Measurements from ENCODE around the gene VMP1.

DNA sequence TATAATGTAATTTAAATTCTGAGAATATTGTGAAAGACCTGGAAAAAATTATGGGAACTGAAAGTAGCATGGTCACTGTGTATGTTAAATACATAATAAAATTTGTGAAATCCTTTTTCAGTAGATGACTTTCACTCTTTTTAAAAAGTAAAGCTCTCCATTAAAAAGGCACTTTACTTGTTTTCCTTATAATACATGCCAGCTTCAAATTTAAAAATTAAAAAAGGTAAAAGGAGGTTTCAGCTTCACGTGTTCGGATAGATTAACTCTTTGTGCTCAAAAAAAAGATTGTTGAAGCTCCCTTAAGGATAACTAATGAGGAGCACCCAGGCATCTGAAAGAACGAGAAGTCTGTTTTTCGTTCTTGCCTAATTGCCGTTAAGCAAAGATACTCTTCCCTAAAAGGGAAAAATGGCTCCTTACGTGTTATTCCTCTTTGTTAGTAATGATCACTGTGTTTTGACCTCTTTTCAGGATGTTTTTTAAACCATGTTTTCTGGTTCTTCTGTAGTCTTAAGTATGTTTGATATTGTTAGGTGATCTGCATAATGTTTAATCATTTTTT is 97.5 kb downstream of the VMP1 start:
- TF ChIP-seq, protein P1, sequence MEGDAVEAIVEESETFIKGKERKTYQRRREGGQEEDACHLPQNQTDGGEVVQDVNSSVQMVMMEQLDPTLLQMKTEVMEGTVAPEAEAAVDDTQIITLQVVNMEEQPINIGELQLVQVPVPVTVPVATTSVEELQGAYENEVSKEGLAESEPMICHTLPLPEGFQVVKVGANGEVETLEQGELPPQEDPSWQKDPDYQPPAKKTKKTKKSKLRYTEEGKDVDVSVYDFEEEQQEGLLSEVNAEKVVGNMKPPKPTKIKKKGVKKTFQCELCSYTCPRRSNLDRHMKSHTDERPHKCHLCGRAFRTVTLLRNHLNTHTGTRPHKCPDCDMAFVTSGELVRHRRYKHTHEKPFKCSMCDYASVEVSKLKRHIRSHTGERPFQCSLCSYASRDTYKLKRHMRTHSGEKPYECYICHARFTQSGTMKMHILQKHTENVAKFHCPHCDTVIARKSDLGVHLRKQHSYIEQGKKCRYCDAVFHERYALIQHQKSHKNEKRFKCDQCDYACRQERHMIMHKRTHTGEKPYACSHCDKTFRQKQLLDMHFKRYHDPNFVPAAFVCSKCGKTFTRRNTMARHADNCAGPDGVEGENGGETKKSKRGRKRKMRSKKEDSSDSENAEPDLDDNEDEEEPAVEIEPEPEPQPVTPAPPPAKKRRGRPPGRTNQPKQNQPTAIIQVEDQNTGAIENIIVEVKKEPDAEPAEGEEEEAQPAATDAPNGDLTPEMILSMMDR (conservative IDR thresholded peaks at IDR 0.05; ENCODE audit: low read depth, low read length) = no peak
- TF ChIP-seq CEBPB (IDR thresholded peaks at IDR 0.05; ENCODE audit: low read depth, low read length) (no peak), BHLHE40 (IDR thresholded peaks at IDR 0.05; ENCODE audit: low read depth, low read length) (no peak), POLR2A (IDR thresholded peaks at IDR 0.05; ENCODE audit: low read depth, low read length) (no peak)
- TF ChIP-seq, protein P2, sequence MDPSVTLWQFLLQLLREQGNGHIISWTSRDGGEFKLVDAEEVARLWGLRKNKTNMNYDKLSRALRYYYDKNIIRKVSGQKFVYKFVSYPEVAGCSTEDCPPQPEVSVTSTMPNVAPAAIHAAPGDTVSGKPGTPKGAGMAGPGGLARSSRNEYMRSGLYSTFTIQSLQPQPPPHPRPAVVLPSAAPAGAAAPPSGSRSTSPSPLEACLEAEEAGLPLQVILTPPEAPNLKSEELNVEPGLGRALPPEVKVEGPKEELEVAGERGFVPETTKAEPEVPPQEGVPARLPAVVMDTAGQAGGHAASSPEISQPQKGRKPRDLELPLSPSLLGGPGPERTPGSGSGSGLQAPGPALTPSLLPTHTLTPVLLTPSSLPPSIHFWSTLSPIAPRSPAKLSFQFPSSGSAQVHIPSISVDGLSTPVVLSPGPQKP (IDR thresholded peaks at IDR 0.05; ENCODE audit: borderline replicate concordance, low read depth, low read length) = no peak

Data from IMR-90 (cell line).